IPS-NIHi11 (cell line): ENCODE results near the gene ZFP37.
"Not testable (repeated sequence)": the region's sequence is repeated elsewhere in the genome, so short reads cannot be mapped to it uniquely, and the experiment has no call there.

Experiments used
- DNase-seq: peaks from one replicate; pipeline ENCODE4 v3.0.0; 2012; ENCODE audit warnings: mixed read lengths, low spot score

Gene ZFP37

GRCh38 chr9:113056191-113057106 is at the start of gene ZFP37:
Gene ZFP37, minus strand, starts transcription at chr9:113056724. Its CDS starts 36 bp downstream, at chr9:113056688.
- peak; percentile 97 for DNase-seq

DNA sequence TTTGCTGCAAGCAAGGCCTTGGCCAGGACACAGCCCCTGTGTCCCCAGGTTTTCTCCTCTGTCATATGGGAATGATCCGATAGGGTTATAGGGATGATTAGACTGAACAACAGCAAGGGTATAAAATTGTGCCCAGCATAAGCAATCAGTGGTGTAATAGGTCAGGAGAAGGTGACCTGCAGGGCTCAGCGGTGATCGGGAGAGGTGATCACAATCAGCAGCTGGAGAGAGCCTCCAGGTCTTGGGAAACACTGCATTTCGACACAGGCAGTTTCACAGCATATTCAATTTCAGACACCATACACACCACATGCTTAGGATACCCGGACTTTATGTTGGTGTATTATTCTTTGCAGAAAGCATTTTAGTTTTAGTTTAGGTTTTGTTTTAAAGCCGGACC is 48.8 kb upstream of the ZFP37 start:
- DNase-seq = not testable (repeated sequence)

DNA sequence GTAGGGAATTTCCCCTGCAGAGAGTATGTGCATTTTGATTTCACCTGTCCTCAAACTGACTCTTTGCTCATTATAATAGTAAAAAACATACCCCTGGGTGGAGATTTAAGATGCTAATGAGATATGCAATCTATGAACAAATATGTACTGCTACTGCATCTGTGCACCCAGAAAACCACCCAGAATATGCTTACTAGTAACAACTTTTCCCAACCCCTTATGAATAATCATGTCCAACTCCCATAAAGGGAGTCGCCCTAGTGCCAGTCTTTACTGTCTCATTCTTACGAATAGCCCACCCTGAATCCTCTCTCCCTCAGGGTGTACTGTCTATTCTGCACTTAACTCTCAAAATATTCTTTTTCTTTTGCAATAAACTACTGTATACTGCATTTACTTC is 39.0 kb upstream of the ZFP37 start:
- DNase-seq = no peak

DNA sequence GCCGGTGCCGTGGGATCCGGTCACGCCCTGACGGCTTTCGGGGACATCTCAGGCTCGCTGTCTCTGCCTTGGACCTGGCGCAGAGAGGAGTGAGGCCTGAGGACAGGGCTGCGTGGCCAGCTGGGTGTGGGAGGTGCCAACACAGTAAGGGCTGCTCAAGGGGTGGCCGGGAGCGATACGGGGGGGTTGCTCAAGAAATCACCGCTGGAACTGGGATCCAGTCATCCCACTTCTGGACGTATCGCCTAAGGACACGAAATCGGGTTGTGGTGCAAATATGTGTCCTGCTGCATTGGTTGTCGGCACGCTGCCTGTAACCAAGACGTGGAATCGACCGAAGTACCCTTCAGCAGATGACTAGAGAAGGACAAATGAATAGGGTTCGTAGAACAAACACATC is 33.4 kb upstream of the ZFP37 start:
- DNase-seq = not testable (repeated sequence)

- not testable (repeated sequence) for DNase-seq
Observed at GRCh38 chr9:113089143-113089505, 32.6 kb upstream of the ZFP37 start.

DNA sequence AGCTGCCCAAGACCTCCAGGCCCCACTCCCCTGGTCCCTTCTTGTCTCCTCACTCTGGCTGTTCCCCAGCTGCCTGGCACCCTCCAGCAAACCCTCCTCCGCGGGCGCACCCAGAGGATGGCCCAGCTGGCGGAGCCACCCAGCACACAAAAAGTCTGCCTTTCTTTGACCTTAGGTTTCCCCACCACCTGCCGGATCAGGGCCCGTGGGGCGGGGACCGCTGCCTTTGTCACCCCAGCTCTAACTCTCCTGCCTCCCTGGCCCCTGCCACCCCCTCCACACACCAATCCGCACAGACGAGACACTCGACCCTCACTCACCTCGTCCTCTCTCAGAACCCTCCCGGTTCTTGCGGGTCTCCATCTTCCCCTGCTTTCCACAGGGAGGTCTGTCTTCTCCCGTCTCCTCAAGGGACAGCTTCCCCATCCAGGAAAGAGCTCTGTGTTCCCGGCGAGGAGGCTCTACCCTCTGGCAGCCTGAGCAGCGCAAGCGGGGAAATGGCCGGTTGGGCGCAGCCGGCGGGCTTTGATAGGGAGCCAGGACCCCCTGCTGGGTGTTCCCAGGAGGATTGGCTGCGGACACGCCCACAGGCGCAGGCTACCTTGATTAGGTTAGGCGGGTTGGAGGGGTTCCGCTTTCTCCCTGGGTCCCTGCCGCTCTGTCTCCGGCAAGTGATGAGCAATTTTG is 32.1 kb upstream of the ZFP37 start:
- DNase-seq = not testable (repeated sequence)

DNA sequence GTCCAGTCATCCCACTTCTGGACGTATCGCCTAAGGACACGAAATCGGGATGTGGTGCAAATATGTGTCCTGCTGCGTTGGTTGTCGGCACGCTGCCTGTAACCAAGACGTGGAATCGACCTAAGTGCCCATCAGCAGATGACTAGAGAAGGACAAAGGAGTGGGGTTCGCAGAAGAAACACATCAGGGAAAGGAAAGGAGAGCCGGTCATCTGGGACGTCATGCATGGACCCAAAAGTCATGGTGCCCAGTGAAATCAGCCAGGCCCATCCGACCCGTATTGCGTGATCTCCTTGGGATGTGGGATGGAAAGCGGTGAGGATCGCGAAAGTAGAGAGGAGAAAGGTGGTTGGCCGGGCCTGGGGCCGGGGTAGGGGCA is 6.4 kb upstream of the ZFP37 start:
- DNase-seq = not testable (repeated sequence)

GRCh38 chr9:113062256-113062931 is 5.9 kb upstream of the ZFP37 start:
- not testable (repeated sequence) for DNase-seq

GRCh38 chr9:113061072-113061850 is 4.7 kb upstream of the ZFP37 start:
- not testable (repeated sequence) for DNase-seq

DNA sequence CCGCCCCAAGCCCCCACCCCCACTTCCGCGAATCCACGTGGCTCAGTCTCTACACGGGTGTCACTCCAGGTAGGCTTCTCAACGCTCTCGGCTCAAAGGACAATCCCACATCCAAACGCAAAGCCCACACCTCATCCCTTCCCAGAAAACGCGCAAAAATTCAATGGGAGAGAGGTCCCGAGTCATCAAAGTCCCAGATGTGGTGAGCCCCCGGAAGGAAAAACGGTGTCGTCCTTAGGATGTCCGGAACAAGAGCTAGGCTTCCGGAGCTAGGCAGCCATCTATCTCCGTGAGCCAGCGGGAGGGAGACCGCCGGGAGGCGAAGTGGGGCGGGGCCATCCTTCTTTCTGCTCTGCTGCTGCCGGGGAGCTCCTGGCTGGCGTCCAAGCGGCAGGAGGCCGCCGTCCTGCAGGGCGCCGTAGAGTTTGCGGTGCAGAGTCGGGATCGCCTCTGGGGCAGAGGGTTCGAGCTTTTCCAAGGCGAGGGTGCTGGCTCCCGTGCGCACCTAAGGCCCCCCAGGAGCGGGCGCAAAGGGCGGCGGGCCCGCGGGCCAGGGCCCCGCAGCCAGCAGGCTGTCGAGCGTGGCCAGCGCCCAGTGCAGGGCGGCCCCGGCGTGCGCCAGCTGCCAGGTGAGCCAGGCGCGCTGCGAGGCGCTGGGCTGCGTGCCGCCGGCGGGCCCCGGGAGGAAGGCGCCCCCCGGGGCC is 3.2 kb upstream of the ZFP37 start:
- DNase-seq = peak; percentile 10

DNA sequence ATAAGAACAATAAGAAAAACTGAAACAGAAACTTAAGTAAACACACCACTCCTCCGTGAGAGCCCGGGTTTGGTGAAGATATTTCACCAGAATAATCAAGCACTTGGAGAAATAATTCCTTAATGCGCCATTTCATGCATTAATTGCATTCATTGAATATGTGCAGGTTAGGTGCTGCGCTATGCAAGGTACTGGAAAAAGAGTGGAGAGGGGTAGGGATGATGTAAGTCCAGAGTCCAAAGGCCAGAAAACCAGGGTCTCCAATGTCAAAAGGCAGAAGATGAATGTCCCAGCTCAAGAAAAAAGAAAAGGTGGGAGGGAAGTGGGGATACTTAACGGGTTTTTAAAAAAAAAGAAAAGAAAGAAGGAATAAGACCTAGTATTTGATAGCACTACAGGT is 669 bp upstream of the ZFP37 start:
- DNase-seq = no peak

DNA sequence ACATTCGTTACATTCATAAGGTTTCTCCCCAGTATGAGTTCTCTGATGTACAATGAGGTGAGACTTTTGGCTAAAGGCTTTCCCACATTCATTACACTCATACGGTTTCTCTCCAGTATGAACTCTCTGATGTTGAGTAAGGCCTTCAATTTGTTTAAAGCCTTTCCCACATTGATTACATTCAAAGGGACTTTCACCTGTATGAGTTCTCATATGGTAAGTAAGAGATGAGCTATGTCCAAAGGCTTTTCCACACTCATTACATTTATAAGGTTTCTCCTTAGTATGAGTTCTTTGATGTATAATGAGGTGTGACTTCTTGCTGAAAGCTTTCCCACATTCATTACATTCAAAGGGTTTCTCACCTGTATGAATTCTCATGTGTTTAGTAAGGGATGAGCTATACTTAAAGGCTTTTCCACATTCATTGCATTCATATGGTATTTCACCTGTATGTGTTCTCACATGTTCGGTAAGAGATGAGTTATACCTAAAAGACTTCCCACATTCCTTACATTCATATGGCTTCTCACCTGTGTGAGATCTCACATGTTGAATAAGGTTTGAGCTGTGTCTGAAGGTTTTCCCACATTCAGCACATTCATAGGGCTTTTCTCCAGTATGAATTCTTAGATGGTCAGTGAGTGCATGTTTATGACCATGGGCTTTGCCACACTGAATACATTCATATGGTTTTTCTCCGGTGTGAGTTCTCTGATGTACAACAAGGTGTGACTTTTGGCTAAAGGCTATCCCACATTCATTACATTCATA is 13.5 kb downstream of the ZFP37 start:
- DNase-seq = no peak

GRCh38 chr9:113026200-113026599 is 30.3 kb downstream of the ZFP37 start:
- DNase-seq = no peak

- DNase-seq = no peak
Observed at GRCh38 chr9:113018247-113018646, 38.3 kb downstream of the ZFP37 start.

DNA sequence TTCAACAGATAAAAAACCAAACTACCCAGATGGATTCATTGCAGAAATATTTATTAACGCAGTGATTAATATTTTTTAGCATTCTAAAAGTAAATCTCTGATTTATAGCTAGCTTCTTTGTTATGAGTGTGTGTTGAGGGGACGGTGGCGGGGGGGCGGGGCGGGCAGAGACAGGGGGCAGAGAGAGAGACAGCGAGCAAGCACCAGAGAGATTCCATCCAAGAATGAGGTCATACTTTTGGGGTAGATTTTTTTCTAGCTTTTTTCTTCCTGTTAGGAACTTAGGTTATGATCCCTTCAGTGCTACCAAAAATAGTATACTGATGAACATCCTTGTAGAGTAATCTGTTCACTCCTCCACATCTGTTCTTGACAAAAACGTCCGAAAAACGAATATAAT is 44.0 kb downstream of the ZFP37 start:
- DNase-seq = peak; percentile 38

GRCh38 chr9:113011911-113012381 is 44.6 kb downstream of the ZFP37 start, which contains the start of gene ZNF883:
Gene ZNF883, minus strand, starts transcription at chr9:113012192.
- peak; percentile 77 for DNase-seq

DNA sequence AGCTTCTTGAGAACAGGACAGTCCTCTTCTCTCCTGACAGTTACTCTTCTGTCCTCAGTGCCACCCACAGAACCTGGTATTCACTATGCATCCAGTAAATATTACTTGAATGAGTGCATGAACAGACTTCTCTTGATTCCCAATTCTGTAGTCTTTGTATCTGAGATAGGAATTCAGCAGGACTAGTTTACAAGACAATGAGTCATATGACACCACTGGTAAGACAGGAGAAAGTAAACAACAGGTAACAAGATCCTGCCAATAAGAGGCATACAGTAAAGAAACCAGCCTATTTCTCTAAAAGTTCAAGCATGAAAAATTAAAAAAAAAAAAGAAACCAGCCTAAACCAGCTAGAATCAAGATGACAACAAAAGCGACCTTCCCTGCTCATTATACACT is 50.7 kb downstream of the ZFP37 start:
- peak; percentile 4 for DNase-seq

- no peak for DNase-seq
Observed at GRCh38 chr9:112997236-112997941, 59.1 kb downstream of the ZFP37 start.
